Measurements from ENCODE around the gene SLIT2. TPM values are rescaled to one million over a fixed set of nuclear protein-coding genes. Genes with fewer than 3 reads are reported as not detected.

Gene SLIT2
- total and polyA plus RNA-seq, 3 donors from 2014 or later, result 5.5 to 11.4 (median 8.7) TPM

- Histone ChIP-seq H3K9me3 (no peaks in the 10 kb centered on the region), H3K36me3 (ENCODE audit: low read depth, missing control alignments) (no peaks in the 10 kb centered on the region), H3K4me1 (no peaks in the 10 kb centered on the region), H3K4me3 (no peak overlapping the region), H3K27me3 (no peaks in the 10 kb centered on the region), H3K27ac (no peak overlapping the region)
- intact Hi-C loops (cut with DNase I; ENCODE audit: low total_unique reads), result no loop called here
- TF ChIP-seq POLR2A (IDR thresholded peaks at IDR 0.05), result no peak
- no peak for TF ChIP-seq CTCF (IDR thresholded peaks at IDR 0.05)
- 57 to 62% methylated on average over 3 of the region's 3 CpGs for WGBS, 2 donors
- no peak for DNase-seq
These were observed 47.8 kb downstream of the SLIT2 start for GRCh38 chr4:20299515-20299914.

- no peak overlapping the region for H3K27ac ChIP-seq
These were observed 49.5 kb downstream of the SLIT2 start for GRCh38 chr4:20301161-20301560.

More at GRCh38 chr4:20301161-20301560, 49.5 kb downstream of the SLIT2 start:
- TF ChIP-seq CTCF (IDR thresholded peaks at IDR 0.05), result no peak
- no peak for TF ChIP-seq POLR2A (IDR thresholded peaks at IDR 0.05)
- WGBS, 2 donors, result 66 to 79% methylated on average over 2 of the region's 2 CpGs
- Histone ChIP-seq H3K4me1 (no peaks in the 10 kb centered on the region), H3K4me3 (no peak overlapping the region), H3K36me3 (ENCODE audit: low read depth, missing control alignments) (no peaks in the 10 kb centered on the region), H3K27me3 (no peaks in the 10 kb centered on the region), H3K9me3 (no peaks in the 10 kb centered on the region)
- intact Hi-C loops (cut with DNase I; ENCODE audit: low total_unique reads), result no loop called here
- DNase-seq, result no peak

All from testis (tissue), 3 donors.